Vagina (tissue), 2 donors: ENCODE results near the gene RNF213.
"Not testable (repeated sequence)": the region's sequence is repeated elsewhere in the genome, so short reads cannot be mapped to it uniquely, and the experiment has no call there.

ENCODE experiments used
- POLR2A ChIP-seq, 2 donors: fragments of 450-650 bp; IDR thresholded peaks; one replicate each; pipeline ENCODE4 v1.6.1; 2017; ENCODE audit warnings: antibody characterized with exemption in 2 of 2, mild to moderate bottlenecking in 2 of 2, moderate library complexity in 2 of 2
- POLR2AphosphoS5 ChIP-seq, 2 donors: sonication (generic); formaldehyde crosslinking; IDR thresholded peaks; one replicate each; pipeline ENCODE4 v1.9.0; 2017; ENCODE audit warnings: antibody characterized with exemption in 2 of 2, mild to moderate bottlenecking in 2 of 2, low read depth in 1 of 2; ENCODE audit not compliant: insufficient read depth in 1 of 2
- TF ChIP-seq, protein P1 (sequence below), 3 experiments: fragments of 450-650 bp in 2 of 3; fragments of 200-600 bp in 1 of 3; sonication (generic) in 1 of 3; IDR thresholded peaks; one replicate each; pipeline ENCODE4 v1.5.1; 2017 to 2019; ENCODE audit warnings: antibody characterized with exemption in 3 of 3, mild to moderate bottlenecking in 2 of 3, moderate library complexity in 2 of 3

DNA sequence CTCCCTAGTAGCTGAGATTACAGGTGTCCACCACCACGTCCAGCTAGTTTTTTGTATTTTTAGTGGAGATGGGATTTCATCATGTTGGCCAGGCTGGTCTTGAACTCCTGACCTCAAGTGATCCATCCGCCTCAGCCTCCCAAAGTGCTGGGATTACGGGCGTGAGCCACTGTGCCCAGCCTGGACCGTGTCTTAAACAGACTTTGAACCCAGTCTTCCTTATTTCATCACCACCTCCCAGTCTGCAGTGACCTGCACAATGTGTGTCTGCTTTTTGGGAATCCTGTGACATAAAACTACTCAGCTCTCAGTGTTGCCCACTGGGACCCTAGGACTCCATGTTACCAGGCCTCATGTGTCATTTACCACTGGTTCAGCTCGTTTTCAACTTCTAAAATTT, 70.3 kb downstream of the RNF213 start:
- TF ChIP-seq, protein P1, sequence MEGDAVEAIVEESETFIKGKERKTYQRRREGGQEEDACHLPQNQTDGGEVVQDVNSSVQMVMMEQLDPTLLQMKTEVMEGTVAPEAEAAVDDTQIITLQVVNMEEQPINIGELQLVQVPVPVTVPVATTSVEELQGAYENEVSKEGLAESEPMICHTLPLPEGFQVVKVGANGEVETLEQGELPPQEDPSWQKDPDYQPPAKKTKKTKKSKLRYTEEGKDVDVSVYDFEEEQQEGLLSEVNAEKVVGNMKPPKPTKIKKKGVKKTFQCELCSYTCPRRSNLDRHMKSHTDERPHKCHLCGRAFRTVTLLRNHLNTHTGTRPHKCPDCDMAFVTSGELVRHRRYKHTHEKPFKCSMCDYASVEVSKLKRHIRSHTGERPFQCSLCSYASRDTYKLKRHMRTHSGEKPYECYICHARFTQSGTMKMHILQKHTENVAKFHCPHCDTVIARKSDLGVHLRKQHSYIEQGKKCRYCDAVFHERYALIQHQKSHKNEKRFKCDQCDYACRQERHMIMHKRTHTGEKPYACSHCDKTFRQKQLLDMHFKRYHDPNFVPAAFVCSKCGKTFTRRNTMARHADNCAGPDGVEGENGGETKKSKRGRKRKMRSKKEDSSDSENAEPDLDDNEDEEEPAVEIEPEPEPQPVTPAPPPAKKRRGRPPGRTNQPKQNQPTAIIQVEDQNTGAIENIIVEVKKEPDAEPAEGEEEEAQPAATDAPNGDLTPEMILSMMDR (IDR thresholded peaks at IDR 0.05): not testable (repeated sequence)
- TF ChIP-seq POLR2A (IDR thresholded peaks at IDR 0.05); POLR2AphosphoS5 (IDR thresholded peaks at IDR 0.05; ENCODE audit: insufficient read depth in 1 of 2, low read depth in 1 of 2): not testable (repeated sequence)
